Esophagus muscularis mucosa (tissue), 4 donors: ENCODE measurements around the gene RARB. TPM values are rescaled to one million over a fixed set of nuclear protein-coding genes. Genes with fewer than 3 reads are reported as not detected.

Experiments used
- DNase-seq: peaks from one replicate; pipeline ENCODE4 v3.0.0-alpha.2; 2017; ENCODE audit errors: extremely low spot score
- H3K27ac ChIP-seq, 4 donors: fragments of 200-600 bp; sonication (generic); replicated peaks in 1 of 4; 1 replicate in 3 of 4; 2 replicates in 1 of 4; pipeline ENCODE4 v1.5.1; 2016 to 2019; ENCODE audit warnings: mild to moderate bottlenecking in 1 of 4
- H3K27me3 ChIP-seq, 4 donors: fragments of 200-600 bp; sonication (generic); one replicate each; pipeline versions ENCODE4 v1.5.1 to v1.6.0; 2016 to 2019
- H3K36me3 ChIP-seq, 4 donors: fragments of 200-600 bp; sonication (generic); one replicate each; pipeline ENCODE4 v1.5.1; 2016 to 2019
- H3K4me1 ChIP-seq, 4 donors: fragments of 200-600 bp; sonication (generic); one replicate each; pipeline ENCODE4 v1.5.1; 2016 to 2019
- H3K4me3 ChIP-seq, 4 donors: fragments of 200-600 bp; sonication (generic); 1 replicate in 2 of 4; 2 replicates in 2 of 4; pipeline ENCODE4 v1.5.1; 2016 to 2019; ENCODE audit warnings: mild to moderate bottlenecking in 4 of 4, moderate library complexity in 1 of 4
- H3K9me3 ChIP-seq, 4 donors: fragments of 200-600 bp; sonication (generic); 1 replicate in 3 of 4; 2 replicates in 1 of 4; pipeline ENCODE4 v1.5.1; 2016 to 2019
- EP300 ChIP-seq: sonication (generic); formaldehyde crosslinking; IDR thresholded peaks from one replicate; pipeline ENCODE4 v1.6.1; 2017; ENCODE audit warnings: antibody characterized with exemption
- POLR2A ChIP-seq: fragments of 450-650 bp; IDR thresholded peaks from one replicate; pipeline ENCODE4 v1.6.1; 2017; ENCODE audit warnings: antibody characterized with exemption, moderate library complexity, mild to moderate bottlenecking, low read depth
- POLR2AphosphoS5 ChIP-seq, 2 donors: sonication (generic); formaldehyde crosslinking; IDR thresholded peaks; one replicate each; pipeline ENCODE4 v1.6.1; 2017; ENCODE audit warnings: antibody characterized with exemption in 2 of 2
- WGBS: methylation state at CpG from one replicate; pipeline ENCODE4 v1.1.5; 2018; 5-methylcytosine and 5-hydroxymethylcytosine counted together
- intact Hi-C: fragments of 100-400 bp; cut with DNase I; formaldehyde crosslinking; loops from one replicate; pipeline ENCODE4 v1.15.1; 2023
- total RNA-seq, 4 donors: library from RNA; depleted of rRNA; stranded (reverse); fragments of >200 nt; gene quantifications; one replicate each; pipeline versions ENCODE4 v1.1.0 to v1.2.1, GENCODE V29; 2016
- TF ChIP-seq, protein P1 (sequence below), 3 experiments: fragments of 200-600 bp in 2 of 3; fragments of 450-650 bp in 1 of 3; sonication (generic) in 2 of 3; IDR thresholded peaks; one replicate each; pipeline ENCODE4 v1.5.1; 2017 to 2019; ENCODE audit warnings: antibody characterized with exemption in 3 of 3, mild to moderate bottlenecking in 2 of 3, moderate library complexity in 1 of 3

RARB gene
- total RNA-seq, 4 donors from 2014 or later, result 29.2 to 51.9 (median 40.9) TPM

DNA sequence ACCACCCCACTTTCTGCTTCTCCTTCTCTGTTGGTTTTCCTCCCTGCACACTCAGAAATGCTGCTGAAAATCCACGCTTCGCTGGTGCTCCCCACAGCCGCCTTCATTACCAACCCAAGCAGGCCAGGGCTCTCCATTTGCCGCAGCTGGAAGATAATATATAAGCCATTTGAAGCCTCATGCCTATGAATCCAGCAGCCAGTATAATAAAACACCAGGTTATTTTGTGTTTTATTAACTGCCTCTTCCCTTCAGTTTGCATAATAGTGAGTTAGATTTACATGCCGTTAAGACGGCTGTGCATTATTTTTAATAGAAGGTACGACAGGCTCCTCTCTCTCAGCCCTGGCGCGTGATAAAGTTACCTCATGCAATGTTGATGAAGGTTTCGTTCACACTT lies 150.0 kb downstream of the RARB start:
- Histone ChIP-seq H3K27ac (no peak overlapping the region), H3K9me3 (no peaks in the 10 kb centered on the region), H3K36me3 (peaks cover 14 to 70% (median 29%) of the 10 kb centered on the region in 4 donors), H3K4me3 (no peak overlapping the region), H3K27me3 (no peaks in the 10 kb centered on the region), H3K4me1 (peaks cover 12 to 24% (median 13%) of the 10 kb centered on the region in 4 donors)
- TF ChIP-seq, protein P1, sequence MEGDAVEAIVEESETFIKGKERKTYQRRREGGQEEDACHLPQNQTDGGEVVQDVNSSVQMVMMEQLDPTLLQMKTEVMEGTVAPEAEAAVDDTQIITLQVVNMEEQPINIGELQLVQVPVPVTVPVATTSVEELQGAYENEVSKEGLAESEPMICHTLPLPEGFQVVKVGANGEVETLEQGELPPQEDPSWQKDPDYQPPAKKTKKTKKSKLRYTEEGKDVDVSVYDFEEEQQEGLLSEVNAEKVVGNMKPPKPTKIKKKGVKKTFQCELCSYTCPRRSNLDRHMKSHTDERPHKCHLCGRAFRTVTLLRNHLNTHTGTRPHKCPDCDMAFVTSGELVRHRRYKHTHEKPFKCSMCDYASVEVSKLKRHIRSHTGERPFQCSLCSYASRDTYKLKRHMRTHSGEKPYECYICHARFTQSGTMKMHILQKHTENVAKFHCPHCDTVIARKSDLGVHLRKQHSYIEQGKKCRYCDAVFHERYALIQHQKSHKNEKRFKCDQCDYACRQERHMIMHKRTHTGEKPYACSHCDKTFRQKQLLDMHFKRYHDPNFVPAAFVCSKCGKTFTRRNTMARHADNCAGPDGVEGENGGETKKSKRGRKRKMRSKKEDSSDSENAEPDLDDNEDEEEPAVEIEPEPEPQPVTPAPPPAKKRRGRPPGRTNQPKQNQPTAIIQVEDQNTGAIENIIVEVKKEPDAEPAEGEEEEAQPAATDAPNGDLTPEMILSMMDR (IDR thresholded peaks at IDR 0.05), result no peak
- TF ChIP-seq POLR2A (no peak), POLR2AphosphoS5 (IDR thresholded peaks at IDR 0.05) (no peak), EP300 (no peak)
- 94% methylated on average over 10 of the region's 10 CpGs for WGBS
- no peak for DNase-seq
- intact Hi-C loops, result no loop called here

DNA sequence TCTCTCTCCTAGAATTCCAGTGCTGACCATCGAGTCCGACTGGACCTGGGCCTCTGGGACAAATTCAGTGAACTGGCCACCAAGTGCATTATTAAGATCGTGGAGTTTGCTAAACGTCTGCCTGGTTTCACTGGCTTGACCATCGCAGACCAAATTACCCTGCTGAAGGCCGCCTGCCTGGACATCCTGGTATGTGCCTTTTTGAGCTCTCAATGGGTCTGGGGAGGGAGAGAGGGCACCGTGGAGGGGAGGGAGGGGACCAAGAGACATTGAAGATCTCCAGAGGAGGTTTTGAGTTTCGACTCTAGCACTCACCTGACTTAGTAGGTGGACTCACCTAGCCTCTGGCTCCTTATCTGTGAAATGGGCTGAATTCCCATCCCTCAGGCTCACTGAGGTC lies 152.5 kb downstream of the RARB start:
- no peaks in the 10 kb centered on the region for H3K27me3 ChIP-seq
- WGBS, result 100% methylated on average over 3 of the region's 8 CpGs
- no peak overlapping the region for H3K27ac ChIP-seq
- no peaks in the 10 kb centered on the region for H3K9me3 ChIP-seq
- DNase-seq, result peak; percentile 55
- H3K4me3 ChIP-seq, result no peak overlapping the region
- peaks cover 14 to 74% (median 34%) of the 10 kb centered on the region in 4 donors for H3K36me3 ChIP-seq
- intact Hi-C loops, result no loop called here
- H3K4me1 ChIP-seq, result peaks cover 0 to 4% (median 0%) of the 10 kb centered on the region in 4 donors
- TF ChIP-seq POLR2AphosphoS5 (IDR thresholded peaks at IDR 0.05), result no peak
- no peak for TF ChIP-seq EP300
- no peak for TF ChIP-seq POLR2A
- TF ChIP-seq, protein P1 (IDR thresholded peaks at IDR 0.05), result no peak

DNA sequence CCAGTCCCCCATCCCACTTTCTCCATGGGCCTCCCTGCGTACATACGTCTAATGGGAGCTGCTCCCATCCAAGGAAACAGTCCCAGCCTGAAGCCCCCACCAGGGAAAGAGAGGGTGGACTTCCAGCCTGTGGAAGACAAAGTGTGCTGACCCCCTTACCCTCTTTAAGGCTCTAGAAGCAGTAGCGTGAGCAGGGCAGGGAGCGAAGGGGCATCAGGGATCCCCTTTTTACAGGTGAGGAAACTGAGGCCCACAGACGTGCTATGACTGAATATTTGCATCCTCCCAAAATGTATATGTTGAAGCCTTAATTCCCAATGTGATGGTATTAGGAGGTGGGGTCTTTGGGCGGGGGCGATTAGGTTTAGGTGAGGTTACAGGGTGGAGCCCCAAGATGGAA lies 153.3 kb downstream of the RARB start:
- no peak for TF ChIP-seq EP300
- no peak for TF ChIP-seq POLR2AphosphoS5 (IDR thresholded peaks at IDR 0.05)
- intact Hi-C loops, result no loop called here
- H3K27me3 ChIP-seq, result no peaks in the 10 kb centered on the region
- peaks cover 0 to 3% (median 0%) of the 10 kb centered on the region in 4 donors for H3K4me1 ChIP-seq
- peak; percentile 55 for DNase-seq
- 95% methylated on average over 7 of the region's 7 CpGs for WGBS
- no peak overlapping the region for H3K27ac ChIP-seq
- H3K9me3 ChIP-seq, result no peaks in the 10 kb centered on the region
- no peak overlapping the region for H3K4me3 ChIP-seq
- H3K36me3 ChIP-seq, result peaks cover 14 to 70% (median 34%) of the 10 kb centered on the region in 4 donors

DNA sequence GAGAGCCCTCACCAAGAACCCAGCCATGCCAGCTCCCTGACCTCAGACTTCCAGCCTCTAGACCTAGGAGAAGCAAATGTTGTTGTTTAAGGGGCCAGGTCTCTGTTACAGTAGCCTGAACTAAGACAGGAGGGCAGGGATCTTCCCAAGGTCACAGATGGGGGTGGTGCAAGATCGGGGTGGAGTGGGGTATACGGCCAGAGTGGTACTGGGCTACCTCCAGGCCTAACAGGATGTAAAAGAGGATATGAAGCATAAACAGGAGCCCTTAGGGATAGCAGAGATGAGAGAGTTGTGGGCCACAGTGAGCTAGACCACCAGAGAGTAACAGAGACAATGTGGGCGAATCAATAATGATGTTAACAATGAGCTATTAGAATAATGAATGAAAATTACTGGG lies 153.8 kb downstream of the RARB start:
- H3K27me3 ChIP-seq, result no peaks in the 10 kb centered on the region
- intact Hi-C loops, result no loop called here
- 100% methylated on average over 3 of the region's 3 CpGs for WGBS
- H3K36me3 ChIP-seq, result peaks cover 14 to 70% (median 34%) of the 10 kb centered on the region in 4 donors
- H3K9me3 ChIP-seq, result no peaks in the 10 kb centered on the region
- no peak overlapping the region for H3K4me3 ChIP-seq
- no peak overlapping the region for H3K27ac ChIP-seq
- peak; percentile 75 for DNase-seq
- H3K4me1 ChIP-seq, result peaks cover under 1 to 8% (median 3%) of the 10 kb centered on the region in 4 donors
- no peak for TF ChIP-seq EP300
- TF ChIP-seq POLR2AphosphoS5 (IDR thresholded peaks at IDR 0.05), result no peak
- TF ChIP-seq, protein P1 (IDR thresholded peaks at IDR 0.05), result no peak
- TF ChIP-seq POLR2A, result no peak

DNA sequence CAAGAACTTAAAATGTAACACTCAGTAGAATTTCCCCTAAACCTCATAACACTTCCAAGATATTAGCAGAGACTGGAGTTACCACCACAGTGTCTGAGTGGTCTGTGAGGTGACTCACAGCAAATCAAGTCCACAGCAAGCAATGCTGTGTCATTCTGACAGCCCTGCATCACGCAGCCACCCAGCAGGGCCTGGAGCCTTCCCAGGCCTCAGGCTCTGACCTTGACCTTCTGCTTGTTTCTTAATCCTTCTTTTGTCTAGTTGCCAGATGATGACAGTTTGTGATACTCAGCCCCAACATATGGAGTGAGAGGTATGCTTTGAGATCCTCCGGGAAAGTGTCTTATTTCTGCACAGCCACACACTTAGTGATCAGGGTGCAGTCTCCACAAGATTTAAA lies 154.2 kb downstream of the RARB start:
- Histone ChIP-seq H3K36me3 (peaks cover 14 to 66% (median 34%) of the 10 kb centered on the region in 4 donors), H3K4me1 (peaks cover 4 to 12% (median 7%) of the 10 kb centered on the region in 4 donors), H3K4me3 (no peak overlapping the region), H3K27me3 (no peaks in the 10 kb centered on the region), H3K9me3 (no peaks in the 10 kb centered on the region), H3K27ac (no peak overlapping the region)
- 78% methylated on average over 2 of the region's 2 CpGs for WGBS
- intact Hi-C loops, result no loop called here
- TF ChIP-seq, protein P1 (IDR thresholded peaks at IDR 0.05), result no peak
- TF ChIP-seq POLR2A (no peak), EP300 (no peak), POLR2AphosphoS5 (IDR thresholded peaks at IDR 0.05) (no peak)
- DNase-seq, result no peak
